Fibroblast of villous mesenchyme (primary cell): Measurements from ENCODE around the gene CHST7. TPM values are rescaled to one million over a fixed set of nuclear protein-coding genes. Genes with fewer than 3 reads are reported as not detected.
A peak's percentile ranks its signal among the peaks of the same experiment; 100 is the strongest.

Experiments used
- DNase-seq: peaks from one replicate; pipeline ENCODE4 v3.0.0-alpha.2; 2010; ENCODE audit warnings: low read depth
- H3K4me3 ChIP-seq: 2 replicates; pipeline ENCODE4 v1.5.1; 2011; ENCODE audit warnings: low read depth, mild to moderate bottlenecking, low read length
- total RNA-seq: library from RNA; depleted of rRNA; stranded (reverse); fragments of >200 nt; gene quantifications from 2 replicates; pipeline ENCODE4 v1.2.3, GENCODE V29; 2012
- TF ChIP-seq, protein P1 (sequence below): IDR thresholded peaks from 2 replicates; pipeline ENCODE4 v1.5.1; 2012; ENCODE audit warnings: low read depth, mild to moderate bottlenecking, low read length; ENCODE audit not compliant: insufficient read depth

CHST7 gene
- total RNA-seq, 1 donor = 13.8 TPM

DNA sequence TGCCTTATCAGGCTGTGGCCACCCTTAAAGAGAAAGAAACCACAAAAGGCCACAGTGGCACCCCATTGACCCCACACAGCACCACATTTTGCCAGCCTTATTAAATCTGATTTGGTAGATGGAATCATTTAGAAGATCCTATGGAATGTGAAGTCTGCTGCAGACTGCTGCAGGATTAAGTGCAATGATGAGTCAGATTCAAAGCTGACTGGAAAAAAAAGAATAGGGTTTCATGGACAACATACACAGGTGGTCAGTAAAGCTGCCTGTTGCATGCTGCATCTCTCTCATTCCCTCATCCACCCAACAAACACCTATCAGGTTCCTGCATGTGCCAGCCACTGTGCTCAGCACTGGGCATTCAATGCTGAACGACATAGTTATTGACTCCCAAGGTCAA, 56.6 kb downstream of the CHST7 start:
- H3K4me3 ChIP-seq = no peak overlapping the region
- peak; percentile 44 for DNase-seq
- TF ChIP-seq, protein P1, sequence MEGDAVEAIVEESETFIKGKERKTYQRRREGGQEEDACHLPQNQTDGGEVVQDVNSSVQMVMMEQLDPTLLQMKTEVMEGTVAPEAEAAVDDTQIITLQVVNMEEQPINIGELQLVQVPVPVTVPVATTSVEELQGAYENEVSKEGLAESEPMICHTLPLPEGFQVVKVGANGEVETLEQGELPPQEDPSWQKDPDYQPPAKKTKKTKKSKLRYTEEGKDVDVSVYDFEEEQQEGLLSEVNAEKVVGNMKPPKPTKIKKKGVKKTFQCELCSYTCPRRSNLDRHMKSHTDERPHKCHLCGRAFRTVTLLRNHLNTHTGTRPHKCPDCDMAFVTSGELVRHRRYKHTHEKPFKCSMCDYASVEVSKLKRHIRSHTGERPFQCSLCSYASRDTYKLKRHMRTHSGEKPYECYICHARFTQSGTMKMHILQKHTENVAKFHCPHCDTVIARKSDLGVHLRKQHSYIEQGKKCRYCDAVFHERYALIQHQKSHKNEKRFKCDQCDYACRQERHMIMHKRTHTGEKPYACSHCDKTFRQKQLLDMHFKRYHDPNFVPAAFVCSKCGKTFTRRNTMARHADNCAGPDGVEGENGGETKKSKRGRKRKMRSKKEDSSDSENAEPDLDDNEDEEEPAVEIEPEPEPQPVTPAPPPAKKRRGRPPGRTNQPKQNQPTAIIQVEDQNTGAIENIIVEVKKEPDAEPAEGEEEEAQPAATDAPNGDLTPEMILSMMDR = no peak

DNA sequence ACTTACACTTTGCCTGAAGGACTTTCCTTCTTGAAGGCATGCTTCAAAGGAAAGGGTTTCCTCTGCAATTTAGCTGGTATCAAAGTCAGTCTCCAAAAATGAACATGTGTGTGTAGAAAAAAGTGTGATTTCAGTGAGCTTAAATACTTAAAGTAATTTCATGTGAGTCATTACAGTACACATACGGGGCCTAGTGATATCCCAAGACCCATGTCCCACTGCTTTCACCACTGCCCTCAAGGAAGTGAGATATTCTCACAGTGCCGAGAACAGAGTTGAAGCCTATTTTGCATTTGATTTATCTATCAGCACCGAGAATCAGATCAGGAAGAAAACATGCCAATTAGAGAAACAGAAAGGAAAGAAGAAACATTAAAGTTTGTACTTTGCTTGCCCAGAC, 61.0 kb downstream of the CHST7 start:
- peak; percentile 23 for DNase-seq
- no peak overlapping the region for H3K4me3 ChIP-seq
- TF ChIP-seq, protein P1 = no peak

- DNase-seq = no peak
- TF ChIP-seq, protein P1 = no peak
- H3K4me3 ChIP-seq = no peak overlapping the region
Measured at GRCh38 chrX:46635186-46635585, 61.6 kb downstream of the CHST7 start.

DNA sequence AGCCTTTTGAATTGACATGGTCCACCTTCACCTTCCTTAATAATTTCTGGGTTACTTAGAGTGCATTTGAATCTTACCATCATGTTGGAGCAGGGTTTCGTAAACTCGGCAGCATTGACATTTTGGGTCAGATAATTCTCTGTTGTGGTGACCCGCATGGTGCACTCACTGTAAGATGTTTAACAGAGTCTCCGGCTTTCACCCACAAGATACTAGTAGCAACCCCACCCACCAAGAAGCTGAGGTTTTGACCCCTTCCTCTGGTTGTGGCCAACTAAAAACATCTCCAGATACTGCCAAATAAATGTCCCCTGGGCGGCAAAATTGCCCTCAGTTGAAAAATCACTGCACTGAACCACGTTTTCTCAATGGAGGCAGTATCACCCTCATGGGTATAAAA, 62.7 kb downstream of the CHST7 start:
- DNase-seq = no peak
- no peak overlapping the region for H3K4me3 ChIP-seq
- TF ChIP-seq, protein P1 = no peak

- peak; percentile 6 for DNase-seq
- H3K4me3 ChIP-seq = no peak overlapping the region
- TF ChIP-seq, protein P1 = no peak
Measured at GRCh38 chrX:46637938-46638337, 64.4 kb downstream of the CHST7 start.

GRCh38 chrX:46642145-46642544, 68.6 kb downstream of the CHST7 start:
- peak; percentile 51 for DNase-seq
- TF ChIP-seq, protein P1 = peak; percentile 47
- H3K4me3 ChIP-seq = no peak overlapping the region

DNA sequence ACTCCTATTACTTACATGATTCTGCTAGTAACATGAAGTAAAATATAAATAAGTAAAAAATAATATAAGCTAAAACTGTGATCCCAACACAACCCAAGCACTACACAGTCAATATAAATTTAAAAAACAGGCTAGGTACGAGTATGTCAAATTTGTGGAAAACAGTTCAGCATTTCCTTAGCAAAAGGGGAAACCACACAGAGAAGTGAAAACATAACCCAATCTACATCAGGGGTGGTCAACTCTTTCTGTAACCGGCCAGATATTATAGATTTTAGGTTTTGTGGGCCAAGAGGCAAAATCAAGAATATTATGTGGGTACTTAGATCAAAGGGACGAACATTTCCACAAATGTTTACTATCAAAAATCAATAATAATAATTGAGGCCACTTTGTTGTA, 70.1 kb downstream of the CHST7 start:
- DNase-seq = no peak
- H3K4me3 ChIP-seq = no peak overlapping the region
- TF ChIP-seq, protein P1 = no peak
